GM21619 (cell line): ENCODE measurements around the gene OSBPL7.

Source experiments
- ATAC-seq: cut with Tn5 transposase; IDR thresholded peaks from one replicate; pipeline ENCODE4 v1.9.1; 2021; ENCODE audit not compliant: unreplicated experiment

The OSBPL7 gene

DNA sequence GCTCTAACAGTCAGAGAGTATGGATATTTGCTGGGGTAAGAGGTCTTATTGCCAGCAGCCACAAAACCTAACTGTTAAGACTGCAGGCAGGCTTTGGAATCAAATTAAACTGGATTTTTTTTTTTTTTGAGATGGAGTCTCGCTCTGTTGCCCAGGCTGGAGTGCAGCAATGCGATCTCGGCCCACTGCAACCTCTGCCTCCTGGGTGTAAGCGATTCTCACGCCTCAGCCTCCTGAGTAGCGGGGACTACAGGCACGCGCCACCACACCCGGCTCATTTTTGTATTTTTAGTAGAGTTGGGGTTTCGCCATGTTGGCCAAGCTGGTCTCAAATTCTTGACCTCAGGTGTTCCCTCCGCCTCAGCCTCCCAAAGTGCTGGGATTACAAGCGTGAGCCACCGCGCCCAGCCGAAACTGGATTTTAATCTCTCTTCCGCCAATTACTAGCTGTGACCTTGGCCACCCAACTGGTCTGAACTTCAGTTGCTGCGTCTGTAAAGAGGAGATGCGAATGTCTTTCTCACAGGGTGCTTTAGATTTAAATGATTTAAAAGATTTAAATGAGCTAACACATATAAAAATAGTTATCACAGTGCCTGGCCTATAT lies 8.9 kb upstream of the OSBPL7 start:
- ATAC-seq, result no peak

DNA sequence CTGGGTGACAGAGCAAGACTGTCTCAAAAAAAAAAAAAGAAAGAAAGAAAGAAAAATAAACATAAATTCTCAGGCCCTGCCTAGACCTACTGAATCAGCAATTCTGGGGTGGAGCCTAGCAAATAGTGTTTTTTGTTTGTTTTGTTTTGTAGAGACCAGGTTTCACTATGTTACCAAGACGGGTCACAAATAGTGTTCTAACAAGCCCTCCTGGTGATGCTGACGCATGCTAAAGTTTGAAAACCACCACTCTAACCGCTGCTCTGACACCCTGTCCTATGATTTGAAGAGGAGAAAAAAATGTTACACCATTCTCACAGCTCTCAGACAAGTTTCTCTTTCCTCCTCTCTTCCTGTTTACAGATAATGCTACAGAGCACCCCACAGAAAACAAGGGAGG lies 8.3 kb upstream of the OSBPL7 start:
- no peak for ATAC-seq

DNA sequence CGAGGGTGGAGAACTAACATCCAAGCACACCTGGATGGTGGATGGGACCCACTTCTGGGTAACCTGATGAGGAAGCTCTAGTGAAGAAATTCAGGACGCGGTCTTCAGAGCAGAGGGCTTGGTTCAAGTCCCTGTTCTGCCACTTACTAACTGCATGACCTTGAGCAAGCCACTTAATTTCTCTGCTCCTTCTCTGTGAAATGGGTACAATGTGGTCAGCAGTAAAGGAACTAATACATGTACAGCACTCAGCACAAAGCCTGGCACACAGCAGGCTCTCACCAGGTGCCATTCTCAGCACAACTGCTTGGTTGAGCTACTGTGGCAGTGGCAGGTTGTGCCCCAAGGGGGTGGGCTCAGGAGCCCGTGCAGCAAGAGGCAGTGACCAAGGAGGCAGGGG lies 1.9 kb upstream of the OSBPL7 start:
- ATAC-seq, result no peak

DNA sequence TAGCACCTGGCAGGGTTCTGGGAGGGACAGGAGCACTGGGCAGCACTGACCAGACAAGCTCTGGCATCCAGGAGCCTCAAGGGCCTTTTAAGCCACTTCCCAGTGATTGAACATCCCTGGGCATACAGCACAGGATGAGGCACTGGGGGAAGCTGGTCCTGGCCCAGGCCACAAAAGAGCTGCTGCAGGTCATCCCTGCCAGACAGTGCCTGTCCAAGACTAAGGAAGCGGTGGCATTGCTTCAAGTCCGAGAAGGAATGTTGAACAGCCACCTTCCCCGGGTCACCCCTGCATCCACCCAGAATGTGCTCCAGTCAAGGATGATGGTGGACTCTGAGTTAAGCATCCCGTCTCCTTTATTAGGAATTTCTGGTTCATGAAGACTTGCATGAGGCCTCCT lies 1.2 kb upstream of the OSBPL7 start:
- ATAC-seq, result no peak

DNA sequence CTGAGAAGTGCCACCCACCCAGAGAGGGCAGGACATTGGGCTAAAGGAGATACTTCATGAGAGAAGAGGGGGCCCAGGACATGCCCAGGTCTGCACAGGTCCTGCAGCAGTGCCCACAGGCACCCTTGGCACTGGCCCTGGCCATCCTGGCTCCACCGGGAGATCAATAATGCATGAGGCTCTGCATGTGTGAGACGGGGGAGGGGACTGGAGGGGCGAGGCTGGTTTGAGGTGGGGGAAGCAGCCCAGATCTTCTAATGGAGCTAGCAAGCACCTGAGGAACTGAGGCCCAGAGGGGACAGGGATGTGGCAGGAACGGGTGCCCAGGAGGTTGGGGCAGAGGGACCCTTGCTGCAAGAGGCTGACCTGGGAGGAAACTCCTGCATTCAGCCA lies 567 bp downstream of the OSBPL7 start:
- no peak for ATAC-seq

DNA sequence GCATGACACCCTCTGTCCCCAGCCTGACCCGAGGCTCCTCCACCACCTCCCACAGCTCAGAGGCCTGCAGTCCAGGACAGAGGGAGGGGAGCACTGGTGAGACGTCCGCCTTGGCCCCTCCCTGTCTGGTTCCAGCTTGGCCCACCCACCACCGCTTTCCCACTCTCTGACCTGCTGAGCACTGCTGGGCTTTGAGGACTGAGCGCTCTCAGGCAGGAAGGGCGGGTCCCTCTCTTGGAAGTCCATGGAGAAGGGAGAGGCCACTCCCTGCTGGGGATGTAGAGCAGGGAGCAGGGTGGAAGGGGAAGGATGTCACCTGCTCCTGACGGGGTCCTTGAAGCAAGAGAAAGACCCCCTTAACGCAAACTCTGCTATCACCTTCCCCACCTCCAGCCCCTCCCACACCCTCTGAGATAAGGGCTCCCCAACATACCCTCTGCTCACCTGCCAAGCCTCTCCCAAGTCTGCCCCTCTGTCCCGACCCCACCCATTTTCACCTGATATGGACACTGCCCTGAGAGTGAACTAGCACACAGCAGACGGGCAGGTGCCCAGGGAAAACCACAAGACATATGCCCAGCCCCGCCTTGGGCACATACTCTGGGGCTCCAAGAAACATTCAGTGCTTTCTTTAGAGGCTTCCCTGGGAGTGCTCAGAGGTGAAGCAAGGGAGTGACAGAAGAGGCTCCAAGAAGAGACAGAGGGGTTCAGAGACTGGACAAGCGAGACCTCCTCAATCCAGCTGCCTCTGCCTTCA lies 1.4 kb downstream of the OSBPL7 start:
- no peak for ATAC-seq

DNA sequence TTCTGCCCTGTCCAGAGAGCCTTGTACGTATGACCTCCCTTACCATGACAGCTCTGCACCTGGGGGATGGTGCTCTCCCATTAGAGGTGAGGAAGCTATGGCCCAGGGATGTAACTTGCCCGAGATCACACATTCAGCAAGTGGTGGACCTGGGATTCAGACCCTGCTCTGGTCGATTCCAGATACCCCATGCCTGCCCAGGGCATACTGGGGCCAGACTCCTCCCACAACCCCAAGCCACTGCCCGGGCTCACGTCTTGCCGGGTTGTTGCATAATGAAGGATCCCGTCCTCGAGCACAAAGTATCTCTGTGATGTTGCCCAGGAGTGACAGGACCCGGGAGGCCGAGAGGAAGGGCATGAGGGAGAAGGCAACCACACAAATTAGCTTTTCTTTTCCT lies 2.1 kb downstream of the OSBPL7 start:
- ATAC-seq, result no peak

DNA sequence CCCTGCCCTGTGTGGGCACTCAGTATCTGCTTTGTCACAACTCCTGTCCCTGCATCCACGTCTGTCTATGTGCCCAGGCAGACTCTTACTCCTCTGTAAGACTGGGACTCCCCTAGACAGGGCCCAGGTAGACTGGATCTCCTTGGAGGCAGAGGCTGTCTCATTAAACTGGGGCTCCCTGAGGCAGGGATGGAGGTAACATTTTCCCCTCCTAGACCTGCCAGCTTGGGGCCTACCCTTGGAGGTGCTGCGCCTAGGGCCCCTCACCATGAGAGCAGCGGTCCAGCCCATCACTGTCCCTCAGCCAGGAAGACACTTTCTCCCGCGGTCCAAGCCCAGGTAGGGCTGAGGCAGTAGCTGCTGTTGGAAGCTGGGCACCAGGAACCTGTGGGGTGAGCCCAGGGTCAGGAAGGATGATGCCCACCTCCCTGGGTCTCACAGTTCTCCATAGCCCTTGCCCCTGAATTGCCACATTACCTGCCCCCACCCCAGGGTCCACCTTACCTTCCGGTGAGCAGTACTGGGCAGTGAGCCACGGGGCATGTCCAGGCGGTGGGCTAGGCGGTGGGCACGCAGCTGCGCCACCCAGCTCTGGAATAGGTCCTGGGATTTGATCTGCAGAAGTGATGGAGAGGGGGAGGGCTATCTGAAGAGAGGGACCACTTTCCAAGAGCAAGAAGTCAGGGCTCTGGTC lies 3.4 kb downstream of the OSBPL7 start:
- ATAC-seq, result no peak

DNA sequence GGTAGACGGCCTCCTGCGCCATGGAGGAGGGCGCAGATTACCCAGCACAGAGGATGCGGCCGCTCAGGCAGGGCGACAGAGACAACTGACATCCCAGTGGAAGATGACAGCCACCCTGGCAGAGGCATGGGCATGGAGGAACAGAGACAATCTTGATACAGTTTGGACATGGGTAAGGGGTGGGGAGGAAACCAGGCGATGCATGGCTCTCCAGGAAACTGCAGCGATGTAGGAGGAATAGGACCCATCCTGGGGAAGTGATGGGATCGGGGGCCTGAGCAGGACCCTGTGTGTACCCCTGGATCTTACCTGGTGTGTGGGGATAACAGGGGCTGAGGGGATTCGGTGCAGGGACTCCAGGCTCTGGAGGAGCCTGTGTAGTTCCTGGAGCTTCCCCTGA lies 4.6 kb downstream of the OSBPL7 start:
- ATAC-seq, result no peak

DNA sequence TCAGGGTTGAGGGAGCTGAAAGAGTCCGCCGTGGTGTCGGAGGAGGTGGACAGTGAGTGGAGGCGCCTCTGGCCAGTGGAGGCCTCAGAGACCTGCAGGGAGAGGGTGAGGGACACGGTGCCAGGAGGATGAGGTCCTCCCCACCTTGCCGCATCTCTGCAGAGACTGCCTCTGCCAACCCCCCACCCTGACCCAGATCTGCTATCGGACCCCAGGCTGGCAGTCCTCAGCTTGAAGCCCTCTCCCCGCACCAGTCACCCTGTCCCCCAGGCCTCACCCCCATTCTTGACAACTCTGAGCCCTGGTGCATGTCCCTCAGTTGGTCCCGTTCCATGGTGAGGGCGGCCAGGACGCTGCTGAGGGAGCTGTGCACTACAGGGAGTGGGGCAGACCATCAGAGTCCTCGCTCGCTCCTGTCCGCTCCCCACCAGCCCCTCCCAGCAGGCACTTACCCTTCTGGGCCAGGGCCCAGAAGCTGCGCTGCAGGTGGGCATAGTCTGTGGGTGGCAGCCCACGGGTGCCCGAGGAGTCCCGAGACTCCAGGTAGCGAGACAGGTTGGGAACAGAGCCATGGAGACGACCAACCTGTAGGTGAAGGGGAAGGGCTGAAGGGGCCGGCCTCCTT lies 5.4 kb downstream of the OSBPL7 start:
- ATAC-seq, result no peak

DNA sequence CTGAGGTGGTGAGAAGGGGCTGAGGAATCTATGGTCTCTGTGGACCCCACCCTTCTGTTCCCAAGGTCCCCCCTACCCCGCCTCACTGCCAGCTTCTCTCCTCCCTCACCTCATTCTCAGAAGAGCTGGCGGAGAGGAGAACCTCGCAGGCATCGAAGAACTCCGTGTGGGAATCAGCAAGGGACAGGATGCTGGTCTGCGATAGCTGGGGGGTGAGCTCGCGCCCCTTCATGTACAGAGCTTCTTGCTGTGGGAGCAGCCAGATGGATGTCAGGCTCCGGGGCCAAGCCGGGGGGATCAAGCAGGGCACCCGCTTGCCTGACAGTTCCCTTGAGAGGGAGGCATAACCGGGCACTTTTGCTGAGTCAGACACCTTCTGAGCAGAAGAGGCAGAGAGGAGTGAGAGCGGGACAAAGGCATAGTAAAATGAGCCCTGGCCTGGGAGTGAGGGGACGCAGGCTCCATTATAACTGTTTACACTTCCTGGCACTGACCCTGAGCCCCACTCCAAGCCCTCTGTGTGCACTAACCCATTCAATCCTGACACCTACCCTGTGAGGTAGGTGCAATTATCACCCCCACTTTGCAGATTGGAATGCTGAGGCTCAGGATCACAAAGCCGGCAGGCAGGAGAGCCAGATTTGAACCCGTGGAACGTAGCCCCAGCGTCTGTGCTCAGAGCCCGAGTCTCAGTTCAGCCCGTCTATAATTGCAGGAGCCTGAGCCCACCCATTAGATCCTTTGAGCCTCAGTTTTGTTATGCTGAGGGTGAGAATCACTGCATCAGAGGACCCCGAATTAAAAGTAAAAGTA lies 6.3 kb downstream of the OSBPL7 start:
- no peak for ATAC-seq

DNA sequence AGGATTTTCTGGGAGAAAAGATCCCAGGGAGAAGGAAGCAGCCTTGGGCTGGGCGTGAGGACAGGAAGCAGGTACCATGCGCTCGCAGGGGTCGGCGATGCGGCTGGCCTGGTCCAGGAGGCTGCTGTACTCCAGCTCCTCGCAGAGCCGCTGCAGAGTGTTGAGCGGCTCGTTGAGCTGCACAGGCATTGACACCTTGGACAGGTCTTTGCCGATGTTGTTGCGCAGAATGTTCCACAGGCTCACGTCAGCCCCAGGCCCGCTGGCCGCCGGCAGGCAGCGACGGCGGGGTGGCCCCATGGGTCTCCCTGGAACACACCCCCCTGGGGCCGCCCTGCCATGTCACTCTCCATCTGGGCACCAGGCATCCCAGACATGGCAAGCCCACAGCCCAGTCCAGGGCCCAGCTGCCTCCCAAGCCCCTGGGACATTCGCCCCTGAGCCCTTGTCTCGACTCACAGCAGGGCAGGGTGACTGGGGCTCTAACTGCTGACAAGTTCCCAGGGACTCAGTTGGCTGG lies 8.0 kb downstream of the OSBPL7 start:
- no peak for ATAC-seq

DNA sequence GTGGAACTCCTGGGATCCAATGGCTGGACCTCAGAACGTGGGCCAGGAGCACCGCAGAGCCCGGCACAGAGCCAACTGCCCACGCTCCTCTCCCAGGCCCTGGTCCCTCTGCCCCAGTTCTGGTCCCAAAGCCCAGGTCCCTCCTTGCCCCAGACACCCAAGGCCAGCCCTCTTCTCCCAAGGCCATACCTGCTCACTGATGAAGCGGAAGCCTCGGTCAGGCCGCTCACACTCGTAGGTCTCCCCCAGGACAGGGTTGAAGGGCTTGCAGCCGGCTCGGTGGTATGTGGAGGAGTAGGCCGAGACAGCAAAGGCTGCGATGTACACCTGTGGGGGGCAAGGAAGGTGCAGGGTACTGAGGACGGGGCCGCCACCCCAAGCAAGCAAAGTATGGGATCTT lies 8.5 kb downstream of the OSBPL7 start:
- ATAC-seq, result no peak

DNA sequence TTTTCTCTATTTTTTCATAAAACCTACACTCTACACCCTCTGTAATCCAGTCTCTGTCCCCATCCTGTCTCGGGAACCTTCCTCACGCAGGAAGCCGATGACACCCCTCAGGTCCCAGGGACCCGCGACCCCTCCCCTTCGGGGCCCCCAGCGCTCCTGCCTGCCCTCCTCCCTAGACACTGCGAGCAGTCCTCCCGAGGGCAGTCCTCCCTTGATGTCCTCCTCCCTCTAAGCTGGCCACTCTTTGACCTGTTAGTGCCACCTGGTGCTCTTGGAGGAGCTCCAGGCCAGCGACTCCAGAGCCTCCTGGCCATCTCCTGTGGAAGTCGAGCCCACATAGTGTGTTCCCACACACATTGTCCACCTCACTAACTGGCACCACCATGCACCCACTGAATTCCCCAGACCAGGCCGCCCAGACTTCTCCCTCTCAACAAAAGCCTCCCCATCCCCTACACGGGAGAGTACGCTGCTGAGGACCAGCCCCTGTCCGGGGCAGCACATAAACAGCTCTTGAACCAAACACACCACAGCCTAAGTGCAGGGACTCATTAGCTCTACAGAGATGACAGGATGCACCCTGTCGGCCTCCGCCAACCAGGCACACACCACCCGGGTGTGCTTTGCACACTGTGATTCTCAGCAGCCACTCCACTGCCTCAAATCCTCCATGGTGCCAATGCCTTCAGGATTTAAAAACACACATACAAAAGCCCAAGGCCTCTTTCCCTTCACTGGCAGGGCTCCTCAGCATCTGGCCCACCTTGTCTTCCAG lies 9.3 kb downstream of the OSBPL7 start:
- no peak for ATAC-seq

DNA sequence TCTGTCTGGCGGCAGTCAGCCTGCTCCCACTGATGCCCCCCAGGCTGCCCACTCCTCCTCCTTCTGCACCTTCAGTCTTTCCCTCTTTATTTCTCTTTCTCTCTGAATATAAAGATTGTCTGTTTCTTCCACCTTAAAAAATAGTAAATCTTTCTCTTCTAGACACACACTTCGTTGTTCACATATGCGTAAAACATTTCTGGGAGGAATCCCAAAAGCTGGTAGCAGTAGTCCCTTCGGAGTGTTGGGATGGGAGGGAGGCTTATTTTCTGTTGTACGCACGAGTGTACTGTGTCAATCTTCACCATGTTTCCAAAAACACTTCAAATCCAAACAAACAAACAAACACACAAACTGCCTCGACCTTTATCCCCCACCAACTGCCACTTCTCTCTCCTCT lies 9.9 kb downstream of the OSBPL7 start:
- no peak for ATAC-seq

DNA sequence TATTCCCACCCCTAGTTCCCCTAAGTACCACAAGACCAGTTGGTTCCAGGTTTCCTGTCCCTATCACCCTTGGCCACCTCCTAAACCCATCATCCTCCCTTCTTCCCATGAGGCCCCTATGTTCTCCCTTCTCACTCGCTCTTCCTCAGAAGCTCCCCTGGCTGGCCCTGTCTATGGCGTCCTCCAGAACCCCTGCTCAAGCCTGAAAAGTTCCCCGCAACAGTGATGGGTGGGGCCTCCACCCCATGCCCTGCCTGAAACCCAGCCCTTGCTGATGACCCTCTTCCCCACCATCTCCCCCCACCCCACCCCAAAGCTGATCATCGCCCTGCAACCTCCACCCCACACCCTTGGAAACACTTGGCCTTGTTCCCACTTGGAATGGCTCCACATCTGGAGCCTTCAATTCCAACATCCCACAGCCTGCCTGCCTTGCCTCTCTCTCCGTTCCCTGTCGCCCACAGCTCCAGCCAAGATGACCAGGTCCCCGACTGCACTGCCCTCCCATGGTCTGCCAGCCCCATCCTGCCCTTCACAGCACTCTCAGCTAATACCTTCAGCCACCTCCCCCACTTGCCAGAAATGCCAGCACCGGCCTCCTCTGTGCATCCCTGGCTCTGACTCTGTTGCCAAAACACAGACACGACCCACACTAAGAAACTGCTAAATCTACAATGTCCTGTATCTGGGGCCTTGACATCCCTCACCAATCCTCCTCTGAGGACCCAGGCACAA lies 10.5 kb downstream of the OSBPL7 start:
- no peak for ATAC-seq

DNA sequence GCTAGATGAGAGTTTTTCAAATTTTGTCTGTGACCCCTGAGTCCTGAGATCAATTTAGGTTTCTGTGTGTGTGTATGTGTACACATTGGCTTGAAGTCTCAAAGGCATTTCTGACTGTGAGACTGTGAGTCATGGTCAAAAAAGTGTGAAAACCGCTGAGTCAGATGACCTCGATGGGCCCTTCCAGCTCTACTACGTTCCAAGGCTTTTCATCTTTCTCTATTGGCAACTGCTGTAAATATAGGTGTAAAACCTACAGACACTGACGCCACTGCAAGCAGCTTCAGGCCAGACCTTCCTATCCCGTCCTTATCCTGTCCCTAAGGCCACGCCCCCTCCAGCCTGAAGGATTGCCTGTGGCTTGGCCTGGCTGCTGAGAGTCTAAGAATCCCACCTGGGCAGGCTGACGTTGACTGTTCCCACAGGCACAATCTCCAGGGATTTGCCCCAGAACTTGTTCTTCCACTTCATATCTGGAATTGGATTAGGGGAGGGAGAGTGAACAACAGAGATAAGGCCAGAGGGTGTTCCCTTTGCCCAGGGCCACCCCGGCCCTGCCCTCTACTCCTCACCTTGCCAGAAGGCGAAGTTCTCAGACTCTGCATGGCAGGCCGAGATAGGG lies 11.3 kb downstream of the OSBPL7 start:
- no peak for ATAC-seq

DNA sequence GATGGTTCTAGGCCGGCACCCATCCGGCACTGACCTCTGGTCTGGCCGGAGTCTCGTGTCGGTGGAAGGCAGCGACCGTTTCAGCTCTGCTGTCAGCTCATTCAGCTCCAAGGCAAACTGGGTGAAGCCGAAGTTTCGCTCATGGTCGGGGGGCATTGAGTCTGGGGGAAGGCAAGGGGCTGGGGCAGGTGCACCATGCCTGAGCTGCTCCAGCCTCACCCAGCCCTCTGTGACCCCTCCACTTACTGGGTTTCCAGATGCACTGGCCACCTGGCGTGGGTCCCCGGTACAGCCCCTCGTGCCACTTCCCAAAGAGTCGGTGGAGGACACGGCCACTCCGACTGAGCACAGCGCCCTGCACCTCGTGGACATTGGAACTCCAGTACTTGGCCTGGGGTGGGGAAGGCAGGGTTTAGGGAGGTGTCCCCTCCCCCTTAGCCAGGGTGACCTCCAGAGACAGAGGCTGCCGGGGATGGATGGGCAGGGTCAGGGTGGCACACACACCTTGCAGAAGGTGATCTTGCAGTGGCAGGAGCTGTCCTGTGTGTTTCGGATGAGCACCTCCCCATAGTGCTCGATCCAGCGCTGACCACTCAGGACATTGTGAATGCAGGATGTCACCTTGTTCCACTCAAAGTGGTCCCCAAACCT lies 12.6 kb downstream of the OSBPL7 start:
- no peak for ATAC-seq
